HL-60/S4 (cell line): ENCODE data around the gene NMRAL1.

Source experiments
- in situ Hi-C: fragments of 300-500 bp; cut with MboI; formaldehyde crosslinking; loops from 2 replicates; pipeline ENCODE4 v1.14.3; 2022; ENCODE audit warnings: low sequenced_read_pairs

NMRAL1 gene

DNA sequence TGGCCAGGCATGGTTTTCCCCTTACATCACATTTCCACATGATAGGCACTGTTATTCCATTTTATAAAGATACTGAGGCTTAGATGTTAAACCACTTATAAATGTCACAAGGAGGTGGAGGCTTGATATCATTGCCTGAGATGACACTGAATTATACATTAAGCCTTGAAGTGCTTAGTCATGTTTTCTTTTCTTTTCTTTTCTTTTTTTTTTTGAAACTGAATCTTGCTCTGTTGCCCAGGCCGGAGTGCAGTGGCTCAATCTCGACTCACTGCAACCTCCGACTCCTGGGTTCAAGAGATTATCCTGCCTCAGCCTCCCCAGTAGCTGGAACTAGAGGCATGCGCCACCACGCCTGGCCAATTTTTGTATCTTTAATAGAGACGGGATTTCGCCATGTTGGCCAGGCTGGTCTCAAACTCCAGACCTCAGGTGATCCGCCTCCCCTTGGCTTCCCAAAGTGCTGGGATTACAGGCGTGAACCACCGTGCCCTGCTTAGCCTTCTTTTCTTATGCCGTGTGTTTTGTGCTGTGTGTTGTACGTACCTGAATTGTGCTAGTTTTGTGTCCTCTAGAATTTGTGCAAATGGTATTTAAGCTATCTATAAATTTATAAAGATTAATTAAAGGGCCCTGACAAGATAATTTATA lies 47.6 kb downstream of the NMRAL1 start:
- in situ Hi-C loops: no loop called here

DNA sequence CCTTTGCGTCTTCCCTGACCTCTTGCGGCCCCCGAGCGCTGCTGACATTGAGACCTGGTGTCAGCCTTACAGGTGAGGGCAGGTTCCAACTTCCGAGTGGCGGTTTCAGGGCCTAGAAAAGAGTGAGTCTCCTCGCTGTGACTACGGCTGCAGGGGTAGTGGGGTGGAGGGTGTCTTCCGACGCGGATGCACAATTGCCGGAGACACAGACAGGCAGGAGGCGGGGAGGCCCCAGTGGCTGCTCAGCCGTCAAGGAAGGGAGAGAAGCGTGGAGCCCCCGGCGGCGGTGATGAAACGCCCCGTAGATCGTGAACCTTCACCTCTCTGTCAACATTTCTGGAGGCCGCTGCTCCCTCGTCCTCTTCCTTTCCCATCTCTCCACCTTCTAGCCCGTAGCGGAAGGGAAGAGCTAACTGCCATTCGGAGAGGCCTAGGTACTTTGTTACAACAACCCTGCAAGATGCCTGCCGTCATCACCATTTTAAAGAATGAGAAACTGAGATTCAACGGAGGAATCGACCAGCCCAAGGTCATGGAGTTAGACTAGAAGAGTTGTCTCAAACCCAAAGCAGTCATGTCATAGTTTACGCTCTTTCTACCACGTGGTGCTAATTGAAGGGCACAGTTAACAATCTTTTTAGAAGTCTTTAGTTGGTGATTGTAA lies 48.3 kb downstream of the NMRAL1 start:
- in situ Hi-C loops: no loop called here

DNA sequence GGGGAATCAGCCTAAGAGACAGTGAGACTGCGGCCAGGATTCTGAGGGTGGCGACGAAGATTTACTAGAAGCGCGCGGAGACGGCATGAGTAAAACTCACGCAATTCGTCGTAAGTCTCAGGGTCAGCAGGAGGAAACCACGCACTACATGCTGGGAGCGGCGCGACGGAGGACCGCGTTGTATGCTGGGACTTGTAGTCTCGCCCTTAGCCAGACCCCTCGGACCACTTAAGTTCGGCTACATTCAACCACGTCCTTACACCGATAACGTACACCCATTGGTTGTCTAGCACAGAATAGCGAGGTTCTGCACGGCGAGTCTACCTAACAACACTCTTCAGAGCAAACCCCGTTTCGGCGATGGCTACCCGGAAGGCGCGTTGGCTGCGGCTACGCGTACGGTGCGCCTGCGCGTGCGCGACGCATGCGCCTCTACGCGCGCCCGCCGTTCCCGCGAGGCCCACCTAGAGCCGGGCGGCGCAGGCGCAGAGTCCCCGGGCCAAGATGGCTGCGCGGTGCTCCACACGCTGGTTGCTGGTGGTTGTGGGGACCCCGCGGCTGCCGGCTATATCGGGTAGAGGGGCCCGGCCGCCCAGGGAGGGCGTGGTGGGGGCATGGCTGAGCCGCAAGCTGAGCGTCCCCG lies 48.9 kb downstream of the NMRAL1 start, which contains the start of gene DNAJA3:
Gene DNAJA3 (plus strand): TSS at position 491 of the 643 bp plus-strand sequence. CDS start 14 bp downstream, at position 505.
- in situ Hi-C loops: no loop called here

DNA sequence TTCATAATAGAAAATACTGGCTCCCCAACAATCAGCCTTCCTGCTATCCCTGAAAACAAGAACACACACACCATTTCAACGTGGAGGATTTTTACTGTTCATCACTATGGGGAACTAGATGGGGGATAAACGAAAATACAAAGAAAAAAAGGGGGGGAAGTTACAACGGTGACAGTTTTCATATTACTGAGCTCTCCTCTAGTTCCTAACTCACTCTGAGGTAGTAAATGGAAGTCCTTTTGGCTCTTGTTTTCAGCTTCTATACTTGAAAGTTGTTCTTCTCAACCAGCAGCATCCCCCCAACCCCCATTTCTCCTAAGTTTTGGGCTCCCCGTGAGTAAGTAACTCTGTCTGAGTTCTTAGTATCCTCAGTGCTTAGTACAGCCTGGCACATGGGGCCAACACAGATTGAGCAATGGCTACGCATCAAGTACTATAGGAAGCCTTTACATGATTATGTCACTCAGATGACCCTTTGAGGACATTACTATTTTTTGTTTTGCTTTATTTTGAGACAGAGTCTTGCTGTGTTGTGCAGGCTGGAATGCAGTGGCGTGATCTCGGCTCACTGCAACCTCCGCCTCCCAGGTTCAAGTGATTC lies 53.8 kb downstream of the NMRAL1 start:
- in situ Hi-C loops: no loop called here

DNA sequence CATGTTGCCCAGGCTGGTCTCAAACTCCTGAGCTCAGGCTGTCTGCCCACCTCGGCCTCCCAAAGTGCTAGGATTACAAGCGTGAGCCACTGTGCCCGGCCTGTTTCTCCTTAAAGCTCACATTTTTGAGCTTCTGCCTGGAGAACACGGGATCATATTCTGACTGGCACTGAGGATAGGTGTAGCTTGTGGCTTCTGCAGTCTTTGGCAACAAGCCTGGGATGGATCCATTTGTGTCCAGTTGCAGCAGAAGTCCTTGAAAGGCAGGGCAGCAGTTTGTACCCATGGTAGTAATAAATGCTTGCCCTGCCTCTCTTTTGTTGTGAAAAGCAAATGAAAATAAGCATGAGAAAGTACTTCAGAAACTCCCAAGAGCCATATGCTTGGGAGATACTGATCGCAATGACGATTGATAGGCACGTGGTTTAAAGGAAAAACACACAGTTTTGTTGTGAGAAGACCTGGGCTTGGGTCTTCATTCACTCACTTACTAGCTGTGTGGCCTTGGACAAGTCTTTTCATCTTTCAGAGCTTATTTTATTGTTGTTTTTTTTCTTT lies 54.9 kb downstream of the NMRAL1 start:
- in situ Hi-C loops: no loop called here

DNA sequence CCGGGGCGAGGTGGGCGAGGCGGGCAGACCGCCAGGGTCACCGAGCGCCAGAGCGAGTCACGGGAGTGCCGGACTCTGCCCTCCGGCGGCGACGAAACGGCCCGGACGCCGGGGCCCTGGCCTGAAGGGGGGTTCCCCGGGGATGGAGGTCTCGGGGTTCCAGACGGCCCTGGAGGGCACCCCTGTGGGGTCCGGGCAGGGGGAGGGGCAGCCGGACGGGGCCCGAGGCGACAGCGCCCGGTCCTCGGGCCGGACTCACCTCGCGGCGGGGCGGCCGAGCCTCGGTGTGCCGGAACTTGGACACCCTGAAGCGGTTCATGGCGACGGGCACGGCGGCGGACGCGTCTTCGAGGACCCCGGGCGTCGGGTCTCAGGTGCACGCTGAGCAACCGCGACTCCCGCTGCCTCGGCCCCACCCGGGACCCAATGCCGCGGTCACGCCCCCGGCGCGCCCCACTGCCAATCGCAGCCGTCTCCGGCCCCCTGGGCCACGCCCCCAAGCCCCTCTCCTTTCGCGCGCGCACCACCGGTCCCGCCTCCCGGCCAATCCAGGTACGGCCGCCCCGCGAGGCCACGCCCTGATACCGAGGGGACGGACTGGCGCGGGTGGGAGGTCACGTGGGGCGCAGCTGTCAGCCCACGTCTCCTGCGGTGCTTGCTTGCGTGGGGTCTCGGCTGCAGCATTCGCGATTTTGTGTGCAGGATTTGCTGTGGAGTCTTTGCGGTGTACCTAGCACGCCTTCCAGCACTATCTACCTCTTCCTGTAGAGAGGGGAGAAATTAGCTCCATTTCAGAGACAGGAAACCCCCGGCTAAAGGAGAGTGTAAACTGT lies 58.0 kb downstream of the NMRAL1 start, which contains the start of gene CORO7:
Gene CORO7 (minus strand): TSS at position 397 of the 833 bp plus-strand sequence. CDS start 78 bp downstream, at position 319.
- in situ Hi-C loops: no loop called here

DNA sequence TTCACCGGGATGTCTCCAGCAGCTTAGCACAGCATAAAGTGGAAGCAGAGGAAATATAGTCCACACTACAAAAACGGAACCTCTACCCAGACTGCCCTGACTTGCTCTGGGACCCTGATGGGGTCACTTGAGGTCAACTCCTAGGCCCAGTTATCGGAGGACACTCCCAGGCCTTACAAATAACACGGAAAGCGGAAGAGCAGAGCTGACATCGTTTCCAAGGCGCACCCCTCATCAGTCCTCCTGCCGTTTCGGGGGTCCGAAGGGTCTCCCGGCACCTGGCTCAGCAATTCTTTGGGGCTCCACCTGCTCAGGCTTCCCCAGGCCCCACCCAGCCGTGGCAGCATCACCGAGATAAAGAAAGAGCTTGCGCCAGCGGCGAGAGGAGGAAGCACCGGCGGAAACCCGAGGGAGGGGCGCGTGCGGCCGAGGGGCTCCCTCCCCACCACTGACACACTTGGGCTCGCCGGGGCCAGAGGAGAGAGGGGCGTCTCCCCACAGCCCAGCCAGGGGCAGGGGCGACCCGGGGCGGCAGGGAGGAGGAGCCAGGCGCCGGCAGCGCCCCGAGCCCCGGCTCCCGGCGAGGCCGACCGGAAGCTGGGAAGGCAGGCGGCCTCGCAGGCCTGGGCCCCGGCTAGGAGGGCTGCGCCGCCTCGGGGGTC lies 58.8 kb downstream of the NMRAL1 start:
- in situ Hi-C loops: no loop called here

DNA sequence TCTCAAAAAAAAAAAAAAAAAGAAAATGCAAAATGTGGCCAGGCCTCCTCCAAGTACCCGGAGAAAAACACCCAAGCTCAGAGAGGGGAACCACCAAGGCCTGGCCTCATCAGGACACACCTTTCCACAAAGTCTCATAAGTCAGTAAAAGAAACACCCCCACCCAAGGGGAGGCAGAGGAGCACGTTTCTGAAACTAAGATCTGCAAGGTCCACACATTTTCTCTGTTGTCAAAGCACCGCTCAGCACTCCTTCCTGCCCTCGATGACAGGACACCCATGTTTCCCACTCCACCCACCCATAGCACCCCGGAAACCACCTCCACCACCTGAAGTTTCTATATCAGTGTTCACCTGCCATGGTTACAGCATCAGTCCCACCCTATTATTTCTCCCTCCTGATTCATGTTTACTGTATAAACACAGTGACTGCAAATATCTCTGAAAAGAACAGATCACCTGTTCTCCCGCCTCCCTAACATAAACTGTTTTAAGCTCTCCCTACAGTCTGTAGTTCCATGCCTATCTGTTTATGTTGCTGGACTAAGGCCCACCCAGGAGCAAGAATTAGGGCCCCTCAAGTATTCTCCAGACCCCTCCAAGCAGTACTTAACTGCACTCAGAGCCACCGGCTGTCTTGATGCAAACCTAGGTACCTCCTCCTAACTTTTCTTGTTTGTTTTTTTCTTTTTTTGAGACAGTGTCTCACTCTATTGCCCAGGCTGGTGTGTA lies 60.1 kb downstream of the NMRAL1 start:
- in situ Hi-C loops: no loop called here

DNA sequence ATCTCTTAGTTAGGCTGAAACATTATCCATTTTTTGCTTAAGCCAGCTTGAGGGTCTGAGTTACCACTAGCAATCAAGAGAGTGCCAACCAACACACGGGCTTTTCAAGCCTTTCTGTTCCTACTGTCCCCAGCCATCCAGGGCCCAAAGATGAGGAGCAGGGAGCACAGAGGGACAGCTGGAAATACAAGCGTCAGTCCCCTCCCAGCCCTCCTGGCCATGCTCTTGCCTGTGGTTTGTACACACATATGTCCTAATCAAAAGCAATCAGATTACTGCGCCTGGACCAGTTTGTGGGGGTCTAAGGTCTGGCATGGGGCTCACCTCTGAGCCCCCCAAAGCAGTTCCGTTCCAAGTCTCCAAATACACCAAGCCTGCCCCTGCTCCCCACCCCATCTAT lies 61.6 kb downstream of the NMRAL1 start:
- in situ Hi-C loops: no loop called here

DNA sequence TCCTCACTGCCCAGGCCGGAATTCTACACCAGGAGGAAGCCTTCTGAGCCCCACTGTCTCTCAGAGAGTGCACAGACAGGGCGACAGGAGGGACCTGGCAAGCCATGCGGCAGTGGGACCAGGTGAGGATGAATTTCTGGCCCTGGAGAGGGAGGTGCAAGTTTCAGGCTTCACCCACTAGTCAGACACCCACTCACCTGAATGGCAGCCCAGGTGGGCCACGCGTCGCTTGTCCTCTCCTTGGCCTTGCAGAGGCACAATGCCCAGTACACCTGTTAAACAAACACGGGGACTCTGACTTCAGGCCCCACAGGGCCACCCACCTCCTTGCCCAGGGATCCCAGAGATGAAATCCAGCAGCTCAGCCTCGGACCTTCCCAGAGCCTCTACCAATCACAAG lies 62.3 kb downstream of the NMRAL1 start:
- in situ Hi-C loops: no loop called here
